ENCODE data around the gene MTMR8. TPM values are rescaled to one million over a fixed set of nuclear protein-coding genes. Genes with fewer than 3 reads are reported as not detected.

MTMR8 gene
- total RNA-seq (2011; cell fraction: chromatin; rRNA removed; ENCODE audit: low replicate concordance) = 21.6 and 22.4 TPM in 2 replicates
- total RNA-seq (2011; cell fraction: nucleolus; rRNA removed) = 12.5 and 18.6 TPM in 2 replicates
- total RNA-seq (2011; cell fraction: nucleoplasm; rRNA removed) = 9.8 and 14.0 TPM in 2 replicates
- total RNA-seq (2014; rRNA removed) = 3.0 and 3.9 TPM in 2 replicates
- total RNA-seq (2014; rRNA removed; fragmentation: Illumina TruSeq; extraction: Trizol) = 4.1 and 5.1 TPM in 2 replicates
- total RNA-seq (2015; rRNA removed; fragmentation: Illumina TruSeq; extraction: Trizol) = 2.8 and 3.8 TPM in 2 replicates
- total RNA-seq (2021) = 3.6 and 4.3 TPM in 2 replicates
- polyA plus RNA-seq (2011; rRNA removed) = 2.7 and 5.5 TPM in 2 replicates
- 0.84 and 1.3 TPM in 2 replicates for polyA plus RNA-seq (2011; cell fraction: cytosol; rRNA removed)
- polyA plus RNA-seq (2011; cell fraction: nucleus; rRNA removed) = 4.1 and 5.0 TPM in 2 replicates
- polyA plus RNA-seq (2012) = 1.9 TPM in 2 replicates
- polyA plus RNA-seq (2014; fragmentation: Illumina TruSeq; extraction: Trizol) = 2.4 and 2.6 TPM in 2 replicates
- 1 to 10 TPM; 2.8 to 5.4 TPM for polyA plus RNA-seq (2014; fragmentation: Nextera tagmentation; extraction: Ambion mirVana)
- 1.8 and 2.4 TPM in 2 replicates for polyA plus RNA-seq (2014; rRNA removed)
- 12.4 and 16.2 TPM in 2 replicates for polyA minus RNA-seq (2011; rRNA and poly(A)+ RNA removed)
- polyA minus RNA-seq (2011; cell fraction: cytosol; rRNA and poly(A)+ RNA removed) = 2.3 and 7.1 TPM in 2 replicates
- polyA minus RNA-seq (2011; cell fraction: nucleus; rRNA and poly(A)+ RNA removed) = 12.8 and 16.3 TPM in 2 replicates
- percentile 58 among the genes with signal in this experiment for Bru-seq, nascent RNA
- BruChase-seq, experiment 1, labeled RNA remaining after a 2-hour chase = percentile 64 among the genes with signal in this experiment
- BruChase-seq, experiment 2, labeled RNA remaining after a 6-hour chase = percentile 64 among the genes with signal in this experiment
- long read RNA-seq, experiment 1, partial matches to known transcripts = 2 of 11 reads
- long read RNA-seq, experiment 1, other reads (novel, unspliced or antisense) = 9 of 11 reads
- long read RNA-seq, experiment 2, partial matches to known transcripts = 0 of 2 reads
- long read RNA-seq, experiment 2, other reads (novel, unspliced or antisense) = 2 of 2 reads
- long read RNA-seq, experiment 3, partial matches to known transcripts = 5 of 5 reads
- long read RNA-seq, experiment 3, other reads (novel, unspliced or antisense) = 0 of 5 reads

DNA sequence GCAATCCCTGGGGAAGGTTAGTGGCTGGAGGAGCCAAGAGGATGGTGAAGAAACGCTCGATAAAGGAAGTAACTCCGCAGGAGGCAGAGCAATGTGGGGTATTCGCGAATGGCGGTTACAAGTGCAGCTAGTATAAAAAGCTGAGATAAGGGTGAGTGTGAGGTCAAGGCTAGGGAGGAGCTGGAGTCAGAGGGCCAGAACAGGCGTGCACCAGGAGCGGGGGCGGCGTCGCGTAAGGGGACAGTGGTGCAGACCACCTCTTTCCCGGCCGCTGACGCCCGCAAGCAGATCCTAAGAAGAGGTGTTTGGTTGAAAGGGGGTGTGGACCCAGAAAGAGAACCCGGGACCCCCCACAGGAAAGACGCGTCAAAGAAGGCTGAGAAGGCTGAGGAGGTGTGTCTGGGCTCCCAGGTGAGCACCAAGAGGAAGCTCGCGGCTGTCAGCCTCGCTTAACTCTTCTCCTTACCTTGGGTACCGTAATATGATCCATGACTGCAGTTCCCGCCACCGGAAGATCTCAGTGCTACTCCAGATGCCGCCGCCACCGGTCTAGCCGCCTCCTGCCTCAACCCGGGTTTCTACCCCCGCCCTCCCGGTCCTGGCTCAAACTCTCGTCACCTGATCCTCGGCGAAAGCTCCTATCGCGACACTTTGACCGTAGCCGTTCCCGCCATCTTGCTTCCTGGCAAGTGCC is at the start of gene MTMR8:
MTMR8 (minus strand) TSS at position 579 of the 694 bp plus-strand sequence; CDS start at position 490, 89 bp downstream.
- POLR2A ChIA-PET = no interaction called here
- WGBS (ENCODE audit: insufficient coverage, low coverage, missing lambda C conversion rate) = 8% methylated on average over 14 of the region's 40 CpGs
- Histone ChIP-seq H3K9ac (ENCODE audit: insufficient read depth in 1 of 2, low read depth in 2 of 2, low read length in 2 of 2) (peak within 1 kb of the TSS; percentile 64 to 85), H3K36me3 (ENCODE audit: control insufficient read depth, insufficient read depth, low read length) (no peaks in the 10 kb centered on the region), H3K4me2 (ENCODE audit: insufficient read depth, low read length) (peak within 1 kb of the TSS; percentile 76), H4K20me1 (replicated peaks; ENCODE audit: control insufficient read depth, insufficient read depth, low read length) (no peaks in the 10 kb centered on the region), H3K4me1 (replicated peaks in 1 of 2; ENCODE audit: control insufficient read depth in 2 of 2, insufficient read depth in 2 of 2, low read length in 2 of 2) (no peaks in the 10 kb centered on the region), H3K79me2 (ENCODE audit: control insufficient read depth, insufficient read depth, low read length) (peaks cover 41% of the 10 kb centered on the region), H3K4me3 (peak within 1 kb of the TSS; percentile 47), H2AFZ (ENCODE audit: low read depth, low read length) (peak within 1 kb of the TSS; percentile 92), H3K9me3 (replicated peaks; ENCODE audit: control insufficient read depth, insufficient read depth, low read depth, low read length) (no peaks in the 10 kb centered on the region), H3K27ac (ENCODE audit: extremely low read depth, low read depth, low read length) (peak within 1 kb of the TSS; percentile 81), H3K27me3 (ENCODE audit: control insufficient read depth in 2 of 2, insufficient read depth in 2 of 2, low read length in 2 of 2) (no peaks in the 10 kb centered on the region), H3K9me1 (ENCODE audit: control insufficient read depth, insufficient read depth, low read length) (no peaks in the 10 kb centered on the region)
- peak; percentile 76 to 80 (median 78) for DNase-seq (ENCODE audit: extremely low read depth in 1 of 4, low spot score in 3 of 4)
- in situ Hi-C loops (cut with MboI) = no loop called here
- FAIRE-seq = peak; percentile 71
- CTCF ChIA-PET (ENCODE audit: low intra/inter-chr PET ratio) = no interaction called here
- BruUV-seq (replicated peaks) = no TSS peak
- intact Hi-C loops (cut with micrococcal nuclease) = loop anchor here (10.0 kb wide), 1 partner anchor 90 kb away; no protein-coding TSS in a partner anchor
- ATAC-seq = peak; percentile 97
- no peak for TF ChIP-seq U2AF1 (optimal IDR thresholded peaks at IDR 0.05; ENCODE audit: low read depth, low read length)
- TF ChIP-seq, protein P1, sequence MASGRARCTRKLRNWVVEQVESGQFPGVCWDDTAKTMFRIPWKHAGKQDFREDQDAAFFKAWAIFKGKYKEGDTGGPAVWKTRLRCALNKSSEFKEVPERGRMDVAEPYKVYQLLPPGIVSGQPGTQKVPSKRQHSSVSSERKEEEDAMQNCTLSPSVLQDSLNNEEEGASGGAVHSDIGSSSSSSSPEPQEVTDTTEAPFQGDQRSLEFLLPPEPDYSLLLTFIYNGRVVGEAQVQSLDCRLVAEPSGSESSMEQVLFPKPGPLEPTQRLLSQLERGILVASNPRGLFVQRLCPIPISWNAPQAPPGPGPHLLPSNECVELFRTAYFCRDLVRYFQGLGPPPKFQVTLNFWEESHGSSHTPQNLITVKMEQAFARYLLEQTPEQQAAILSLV (tag; IDR thresholded peaks at IDR 0.05) = no peak
- TF ChIP-seq ARHGAP35 (IDR thresholded peaks at IDR 0.05; ENCODE audit: partially characterized antibody) = peak; percentile 92
- TF ChIP-seq MCM5 (IDR thresholded peaks at IDR 0.05; ENCODE audit: low read depth) = no peak
- no peak for TF ChIP-seq GATAD2B (IDR thresholded peaks at IDR 0.05; ENCODE audit: borderline replicate concordance)
- no peak for TF ChIP-seq ZNF121 (CRISPR knock-in tag; conservative IDR thresholded peaks at IDR 0.05)
- TF ChIP-seq NR2C1 (IDR thresholded peaks at IDR 0.05) = no peak
- no peak for TF ChIP-seq NR2C1 (tag; IDR thresholded peaks at IDR 0.05)
- peak; percentile 91 to 99 (median 96) for TF ChIP-seq YY1 (IDR thresholded peaks at IDR 0.05; ENCODE audit: borderline replicate concordance in 1 of 3, control insufficient read depth in 1 of 3, extremely low read depth in 1 of 3, insufficient read depth in 3 of 3, insufficient read length in 1 of 3, insufficient replicate concordance in 2 of 3, low read depth in 1 of 3, low read length in 2 of 3)
- TF ChIP-seq, protein P2, sequence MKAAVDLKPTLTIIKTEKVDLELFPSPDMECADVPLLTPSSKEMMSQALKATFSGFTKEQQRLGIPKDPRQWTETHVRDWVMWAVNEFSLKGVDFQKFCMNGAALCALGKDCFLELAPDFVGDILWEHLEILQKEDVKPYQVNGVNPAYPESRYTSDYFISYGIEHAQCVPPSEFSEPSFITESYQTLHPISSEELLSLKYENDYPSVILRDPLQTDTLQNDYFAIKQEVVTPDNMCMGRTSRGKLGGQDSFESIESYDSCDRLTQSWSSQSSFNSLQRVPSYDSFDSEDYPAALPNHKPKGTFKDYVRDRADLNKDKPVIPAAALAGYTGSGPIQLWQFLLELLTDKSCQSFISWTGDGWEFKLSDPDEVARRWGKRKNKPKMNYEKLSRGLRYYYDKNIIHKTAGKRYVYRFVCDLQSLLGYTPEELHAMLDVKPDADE (conservative IDR thresholded peaks at IDR 0.05; ENCODE audit: control insufficient read depth, low read depth, low read length) = no peak
- 0 out of 2 replicates have a peak, but pooled peaks have one; percentile 8 for TF ChIP-seq EP400 (IDR thresholded peaks at IDR 0.05)
- TF ChIP-seq CBX1 (IDR thresholded peaks at IDR 0.05; ENCODE audit: low read depth) = no peak
- no peak for TF ChIP-seq NBN (IDR thresholded peaks at IDR 0.05; ENCODE audit: low read depth)

Measured in K562 (cell line).